Measurements from ENCODE around the gene NR3C1. TPM values are rescaled to one million over a fixed set of nuclear protein-coding genes. Genes with fewer than 3 reads are reported as not detected.

Gene NR3C1
- total and polyA plus RNA-seq, 2 donors (not counting 1 experiment from before 2014, with no cell fraction given) = 17.6 to 218 TPM

- TF ChIP-seq EZH2 (IDR thresholded peaks at IDR 0.05; ENCODE audit: borderline replicate concordance, insufficient read depth, low read depth, low read length, poor library complexity, severe bottlenecking) (no peak), CTCF (IDR thresholded peaks at IDR 0.05) (no peak)
- Mint-ChIP-seq H3K27ac (peak overlapping the region; percentile 22), H3K4me1 (peaks cover 62% of the 10 kb centered on the region), H3K27me3 (no peaks in the 10 kb centered on the region), H3K9me3 (ENCODE audit: insufficient read depth) (no peaks in the 10 kb centered on the region), H3K4me3 (peak overlapping the region; percentile 95)
- no peak for ATAC-seq (ENCODE audit: low read depth)
- Histone ChIP-seq H3K27me3 (replicated peaks in 1 of 4; ENCODE audit: control extremely low read depth in 1 of 4, control insufficient read depth in 3 of 4, insufficient read depth in 4 of 4, low read length in 3 of 4) (no peaks in the 10 kb centered on the region), H3K4me3 (ENCODE audit: control extremely low read depth in 1 of 5, extremely low read depth in 1 of 5, insufficient read depth in 1 of 5, low read depth in 2 of 5, low read length in 4 of 5) (peak overlapping the region in 4 of 5 experiments; percentile 7 to 57 (median 16)), H3K9me3 (ENCODE audit: control extremely low read depth in 1 of 3, control insufficient read depth in 2 of 3, insufficient read depth in 1 of 3, low read length in 2 of 3) (no peaks in the 10 kb centered on the region), H4K20me1 (ENCODE audit: control insufficient read depth, insufficient read depth, low read length, poor library complexity, severe bottlenecking) (peaks cover 73% of the 10 kb centered on the region), H3K4me1 (ENCODE audit: control insufficient read depth in 2 of 2, insufficient read depth in 2 of 2, low read length in 2 of 2) (peaks cover 34 to 73% of the 10 kb centered on the region in 2 donors), H3K9ac (ENCODE audit: low read length) (peak overlapping the region; percentile 53), H3K79me2 (ENCODE audit: control insufficient read depth, insufficient read depth, low read length) (peaks cover 82% of the 10 kb centered on the region), H3K4me2 (replicated peaks; ENCODE audit: low read depth, low read length, poor library complexity, severe bottlenecking) (peak overlapping the region; percentile 99), H3K36me3 (replicated peaks in 1 of 2; ENCODE audit: control extremely low read depth in 1 of 2, control insufficient read depth in 1 of 2, extremely low read depth in 1 of 2, insufficient read depth in 2 of 2, low read length in 1 of 2) (peaks cover 5 to 14% of the 10 kb centered on the region in 2 experiments), H3K27ac (ENCODE audit: low read length in 2 of 2) (peak overlapping the region in 1 of 2 donors; percentile 25), H2AFZ (ENCODE audit: insufficient read depth, low read depth, low read length, poor library complexity, severe bottlenecking) (no peak overlapping the region)
- WGBS (ENCODE audit: insufficient coverage) = 37% methylated on average over 3 of the region's 12 CpGs
- DNase-seq = no peak
- ChIA-PET CTCF (interaction anchor here (0.7 to 1.5 kb wide), 4 partner anchors 10 to 425 kb away, joined by 3 to 5 read pairs (median 3); no protein-coding TSS in a partner anchor), POLR2A (no interaction called here)
- intact Hi-C loops (cut with micrococcal nuclease) = loop anchor here (1.0 to 10.0 kb wide), 7 partner anchors 10 to 1045 kb away; partner anchors contain the start of gene ARHGAP26
These were observed 3.6 kb downstream of the NR3C1 start for GRCh38 chr5:143399616-143400540.
